HG03045 (cell line): ENCODE measurements around the gene TMEM9B.
"Not testable (repeated sequence)": the region's sequence is repeated elsewhere in the genome, so short reads cannot be mapped to it uniquely, and the experiment has no call there.

ENCODE experiments used
- ATAC-seq: cut with Tn5 transposase; IDR thresholded peaks from one replicate; pipeline ENCODE4 v1.9.1; 2021; ENCODE audit warnings: mild to moderate bottlenecking, moderate library complexity; ENCODE audit not compliant: unreplicated experiment

TMEM9B gene

GRCh38 chr11:8979365-8979764, 15.1 kb upstream of the TMEM9B start:
- ATAC-seq: not testable (repeated sequence)

GRCh38 chr11:8973121-8973520, 8.9 kb upstream of the TMEM9B start:
- no peak for ATAC-seq

GRCh38 chr11:8971924-8972316, 7.7 kb upstream of the TMEM9B start:
- no peak for ATAC-seq

GRCh38 chr11:8971196-8971923, 7.1 kb upstream of the TMEM9B start:
- no peak for ATAC-seq

GRCh38 chr11:8967184-8967583, 2.9 kb upstream of the TMEM9B start:
- ATAC-seq: no peak

GRCh38 chr11:8963569-8964323, 496 bp downstream of the TMEM9B start:
- ATAC-seq: peak; percentile 68

- ATAC-seq: no peak
These were observed 1.4 kb downstream of the TMEM9B start for GRCh38 chr11:8962841-8963240.

- ATAC-seq: no peak
These were observed 2.8 kb downstream of the TMEM9B start for GRCh38 chr11:8961401-8961800.

GRCh38 chr11:8959546-8960166, 4.6 kb downstream of the TMEM9B start:
- peak; percentile 32 for ATAC-seq

GRCh38 chr11:8956860-8957259, 7.4 kb downstream of the TMEM9B start:
- no peak for ATAC-seq

- no peak for ATAC-seq
These were observed 15.4 kb downstream of the TMEM9B start for GRCh38 chr11:8948886-8949285.

- no peak for ATAC-seq
These were observed 16.9 kb downstream of the TMEM9B start for GRCh38 chr11:8947230-8947943.

GRCh38 chr11:8942518-8943066, 21.6 kb downstream of the TMEM9B start, which contains the start of gene ASCL3:
TSS of gene ASCL3 (minus strand) at chr11:8943016. CDS start at chr11:8938161, 4,855 bp downstream.
- ATAC-seq: no peak

GRCh38 chr11:8941341-8942103, 22.7 kb downstream of the TMEM9B start:
- no peak for ATAC-seq

GRCh38 chr11:8937659-8938058, 26.6 kb downstream of the TMEM9B start:
- no peak for ATAC-seq

- ATAC-seq: no peak
These were observed 27.1 kb downstream of the TMEM9B start for GRCh38 chr11:8937159-8937558.

- not testable (repeated sequence) for ATAC-seq
These were observed 28.5 kb downstream of the TMEM9B start for GRCh38 chr11:8935789-8936188.

- no peak for ATAC-seq
These were observed 29.3 kb downstream of the TMEM9B start for GRCh38 chr11:8934742-8935488.

- no peak for ATAC-seq
These were observed 30.3 kb downstream of the TMEM9B start for GRCh38 chr11:8933931-8934330.
